ENCODE results near the gene UGT1A5.

The UGT1A5 gene

GRCh38 chr2:233780771-233781170 is 68.1 kb downstream of the UGT1A5 start:
- no peak for DNase-seq (ENCODE audit: low read depth)

- no peak for DNase-seq (ENCODE audit: low read depth)
Measured at GRCh38 chr2:233789554-233789953, 76.8 kb downstream of the UGT1A5 start.

GRCh38 chr2:233791151-233791882 is 78.6 kb downstream of the UGT1A5 start:
- no peak for DNase-seq (ENCODE audit: low read depth)

- DNase-seq (ENCODE audit: low read depth), result no peak
Measured at GRCh38 chr2:233791883-233792329, 79.2 kb downstream of the UGT1A5 start.

- no peak for DNase-seq (ENCODE audit: low read depth)
Measured at GRCh38 chr2:233792720-233793119, 80.0 kb downstream of the UGT1A5 start.

- DNase-seq (ENCODE audit: low read depth), result no peak
Measured at GRCh38 chr2:233793465-233794127, 80.9 kb downstream of the UGT1A5 start.

- DNase-seq (ENCODE audit: low read depth), result no peak
Measured at GRCh38 chr2:233794128-233794658, 81.5 kb downstream of the UGT1A5 start.

- no peak for DNase-seq (ENCODE audit: low read depth)
Measured at GRCh38 chr2:233795735-233796171, 83.0 kb downstream of the UGT1A5 start.

GRCh38 chr2:233796254-233796653 is 83.5 kb downstream of the UGT1A5 start:
- no peak for DNase-seq (ENCODE audit: low read depth)

GRCh38 chr2:233798335-233799086 is 85.8 kb downstream of the UGT1A5 start:
- no peak for DNase-seq (ENCODE audit: low read depth)

GRCh38 chr2:233799087-233799665 is 86.5 kb downstream of the UGT1A5 start:
- no peak for DNase-seq (ENCODE audit: low read depth)

- no peak for DNase-seq (ENCODE audit: low read depth)
Measured at GRCh38 chr2:233799716-233800115, 87.0 kb downstream of the UGT1A5 start.

GRCh38 chr2:233800208-233800607 is 87.5 kb downstream of the UGT1A5 start:
- no peak for DNase-seq (ENCODE audit: low read depth)

- DNase-seq (ENCODE audit: low read depth), result no peak
Measured at GRCh38 chr2:233801357-233802131, 88.8 kb downstream of the UGT1A5 start.

- no peak for DNase-seq (ENCODE audit: low read depth)
Measured at GRCh38 chr2:233802132-233802815, 89.6 kb downstream of the UGT1A5 start.

- DNase-seq (ENCODE audit: low read depth), result no peak
Measured at GRCh38 chr2:233803292-233803911, 90.7 kb downstream of the UGT1A5 start.

- DNase-seq (ENCODE audit: low read depth), result no peak
Measured at GRCh38 chr2:233803994-233804393, 91.3 kb downstream of the UGT1A5 start.

- DNase-seq (ENCODE audit: low read depth), result no peak
Measured at GRCh38 chr2:233807215-233807865, 94.6 kb downstream of the UGT1A5 start.
